SJSA1 (cell line): Measurements from ENCODE around the gene CHN1. TPM values are rescaled to one million over a fixed set of nuclear protein-coding genes. Genes with fewer than 3 reads are reported as not detected.

ENCODE experiments used
- DNase-seq, 2 experiments: peaks; one replicate each; pipeline ENCODE4 v3.0.0-alpha.2; 2015 to 2020; ENCODE audit warnings: low spot score in 2 of 2, low read depth in 1 of 2
- H3K27ac ChIP-seq: fragments of 250-450 bp; sonication (Bioruptor Pico); 2 replicates; pipeline ENCODE4 v1.5.1; 2020; ENCODE audit warnings: mild to moderate bottlenecking, moderate library complexity
- H3K27me3 ChIP-seq: fragments of 250-450 bp; sonication (Bioruptor Pico); replicated peaks from 2 replicates; pipeline ENCODE4 v1.5.1; 2020; ENCODE audit warnings: mild to moderate bottlenecking, moderate library complexity
- H3K36me3 ChIP-seq: fragments of 250-450 bp; sonication (Bioruptor Pico); 2 replicates; pipeline ENCODE4 v1.5.1; 2020; ENCODE audit warnings: mild to moderate bottlenecking
- H3K4me1 ChIP-seq: fragments of 250-450 bp; sonication (Bioruptor Pico); replicated peaks from 2 replicates; pipeline ENCODE4 v1.6.1; 2021; ENCODE audit warnings: mild to moderate bottlenecking
- H3K4me3 ChIP-seq: fragments of 250-450 bp; sonication (Bioruptor Pico); 2 replicates; pipeline ENCODE4 v1.5.1; 2020; ENCODE audit warnings: mild to moderate bottlenecking
- H3K9me3 ChIP-seq: fragments of 250-450 bp; sonication (Bioruptor Pico); replicated peaks from 2 replicates; pipeline ENCODE4 v1.5.1; 2020; ENCODE audit warnings: mild to moderate bottlenecking
- total RNA-seq: library from RNA; depleted of rRNA; stranded (reverse); fragments of >200 nt; shearing (Covaris generic); gene quantifications from 2 replicates; pipeline ENCODE4 v1.2.3, GENCODE V29; 2014

The CHN1 gene
- total RNA-seq, 1 experiment from 2014 or later = 35.8 TPM

- no peak overlapping the region for H3K4me3 ChIP-seq
- no peaks in the 10 kb centered on the region for H3K9me3 ChIP-seq
- H3K36me3 ChIP-seq = no peaks in the 10 kb centered on the region
- no peak for DNase-seq
- H3K27ac ChIP-seq = no peak overlapping the region
- no peaks in the 10 kb centered on the region for H3K27me3 ChIP-seq
- H3K4me1 ChIP-seq = no peaks in the 10 kb centered on the region
Measured at GRCh38 chr2:174979996-174980395, 25.2 kb downstream of the CHN1 start.

- peaks cover 11% of the 10 kb centered on the region for H3K4me1 ChIP-seq
- H3K27me3 ChIP-seq = no peaks in the 10 kb centered on the region
- DNase-seq = no peak
- no peak overlapping the region for H3K4me3 ChIP-seq
- no peaks in the 10 kb centered on the region for H3K9me3 ChIP-seq
- no peaks in the 10 kb centered on the region for H3K36me3 ChIP-seq
- H3K27ac ChIP-seq = no peak overlapping the region
Measured at GRCh38 chr2:174977364-174977763, 27.8 kb downstream of the CHN1 start.

GRCh38 chr2:174974131-174974530, 31.1 kb downstream of the CHN1 start:
- H3K4me3 ChIP-seq = no peak overlapping the region
- peaks cover 21% of the 10 kb centered on the region for H3K4me1 ChIP-seq
- H3K27me3 ChIP-seq = no peaks in the 10 kb centered on the region
- H3K27ac ChIP-seq = no peak overlapping the region
- H3K9me3 ChIP-seq = no peaks in the 10 kb centered on the region
- DNase-seq = no peak
- no peaks in the 10 kb centered on the region for H3K36me3 ChIP-seq

GRCh38 chr2:174972924-174973323, 32.3 kb downstream of the CHN1 start:
- Histone ChIP-seq H3K4me1 (peaks cover 21% of the 10 kb centered on the region), H3K9me3 (no peaks in the 10 kb centered on the region), H3K27me3 (no peaks in the 10 kb centered on the region), H3K36me3 (no peaks in the 10 kb centered on the region), H3K4me3 (no peak overlapping the region), H3K27ac (peak overlapping the region; percentile 62)
- DNase-seq = peak in 1 of 2 experiments; percentile 21

GRCh38 chr2:174971868-174972781, 33.1 kb downstream of the CHN1 start:
- peaks cover 21% of the 10 kb centered on the region for H3K4me1 ChIP-seq
- H3K4me3 ChIP-seq = no peak overlapping the region
- H3K27ac ChIP-seq = peak overlapping the region; percentile 62

GRCh38 chr2:174970092-174970491, 35.1 kb downstream of the CHN1 start:
- Histone ChIP-seq H3K4me3 (no peak overlapping the region), H3K27me3 (no peaks in the 10 kb centered on the region), H3K4me1 (peaks cover 32% of the 10 kb centered on the region), H3K36me3 (no peaks in the 10 kb centered on the region), H3K9me3 (no peaks in the 10 kb centered on the region), H3K27ac (no peak overlapping the region)
- no peak for DNase-seq

More at GRCh38 chr2:174971868-174972781, 33.1 kb downstream of the CHN1 start:
- Histone ChIP-seq H3K36me3 (no peaks in the 10 kb centered on the region), H3K9me3 (no peaks in the 10 kb centered on the region), H3K27me3 (no peaks in the 10 kb centered on the region)
- DNase-seq = peak; percentile 50 to 63

GRCh38 chr2:174969091-174969734, 36.0 kb downstream of the CHN1 start:
- Histone ChIP-seq H3K9me3 (no peaks in the 10 kb centered on the region), H3K4me3 (no peak overlapping the region), H3K4me1 (peaks cover 32% of the 10 kb centered on the region), H3K27me3 (no peaks in the 10 kb centered on the region), H3K36me3 (no peaks in the 10 kb centered on the region), H3K27ac (no peak overlapping the region)
- DNase-seq = no peak

GRCh38 chr2:174967691-174968260, 37.4 kb downstream of the CHN1 start:
- Histone ChIP-seq H3K36me3 (no peaks in the 10 kb centered on the region), H3K4me3 (no peak overlapping the region), H3K4me1 (peaks cover 25% of the 10 kb centered on the region), H3K27ac (no peak overlapping the region), H3K27me3 (no peaks in the 10 kb centered on the region), H3K9me3 (no peaks in the 10 kb centered on the region)
- no peak for DNase-seq

GRCh38 chr2:174967086-174967485, 38.1 kb downstream of the CHN1 start:
- Histone ChIP-seq H3K4me3 (no peak overlapping the region), H3K9me3 (no peaks in the 10 kb centered on the region), H3K4me1 (peaks cover 19% of the 10 kb centered on the region), H3K27me3 (no peaks in the 10 kb centered on the region), H3K27ac (no peak overlapping the region), H3K36me3 (no peaks in the 10 kb centered on the region)
- no peak for DNase-seq

- Histone ChIP-seq H3K27me3 (no peaks in the 10 kb centered on the region), H3K4me3 (no peak overlapping the region), H3K4me1 (peaks cover 11% of the 10 kb centered on the region), H3K27ac (peak overlapping the region; percentile 1; the same call in 1 of the 2 replicates), H3K9me3 (no peaks in the 10 kb centered on the region), H3K36me3 (no peaks in the 10 kb centered on the region)
- peak in 1 of 2 experiments; percentile 16 for DNase-seq
Measured at GRCh38 chr2:174965992-174966744, 39.0 kb downstream of the CHN1 start.

GRCh38 chr2:174965551-174965950, 39.6 kb downstream of the CHN1 start:
- H3K36me3 ChIP-seq = no peaks in the 10 kb centered on the region
- H3K27me3 ChIP-seq = no peaks in the 10 kb centered on the region
- H3K4me1 ChIP-seq = peaks cover 11% of the 10 kb centered on the region
- DNase-seq = no peak
- 0 out of 2 replicates have a peak overlapping the region, but pooled peaks have one; percentile 1 for H3K27ac ChIP-seq
- no peak overlapping the region for H3K4me3 ChIP-seq
- H3K9me3 ChIP-seq = no peaks in the 10 kb centered on the region

- Histone ChIP-seq H3K36me3 (no peaks in the 10 kb centered on the region), H3K27ac (no peak overlapping the region), H3K9me3 (no peaks in the 10 kb centered on the region), H3K4me3 (no peak overlapping the region), H3K27me3 (no peaks in the 10 kb centered on the region), H3K4me1 (peaks cover 11% of the 10 kb centered on the region)
- no peak for DNase-seq
Measured at GRCh38 chr2:174964404-174964803, 40.8 kb downstream of the CHN1 start.
